Muscle layer of colon (tissue), 2 donors: ENCODE measurements around the gene ARHGAP24.
"Not testable (repeated sequence)": the region's sequence is repeated elsewhere in the genome, so short reads cannot be mapped to it uniquely, and the experiment has no call there.

Experiments used
- H3K27ac ChIP-seq: one replicate; pipeline ENCODE4 v1.7.0; 2013; ENCODE audit warnings: low read depth, mild to moderate bottlenecking, low read length, moderate library complexity
- H3K27me3 ChIP-seq, 2 donors: one replicate each; pipeline ENCODE4 v1.7.0; 2013; ENCODE audit warnings: low read length in 2 of 2, mild to moderate bottlenecking in 2 of 2; ENCODE audit not compliant: insufficient read depth in 2 of 2, control insufficient read depth in 1 of 2
- H3K36me3 ChIP-seq: one replicate; pipeline ENCODE4 v1.7.0; 2013; ENCODE audit warnings: mild to moderate bottlenecking, low read length; ENCODE audit not compliant: insufficient read depth
- H3K4me1 ChIP-seq: one replicate; pipeline ENCODE4 v1.7.0; 2013; ENCODE audit warnings: mild to moderate bottlenecking, low read length; ENCODE audit not compliant: insufficient read depth
- H3K4me3 ChIP-seq, 2 donors: one replicate each; pipeline ENCODE4 v1.7.0; 2013; ENCODE audit warnings: low read length in 2 of 2, low read depth in 1 of 2, mild to moderate bottlenecking in 1 of 2, moderate library complexity in 1 of 2
- H3K9ac ChIP-seq: one replicate; pipeline ENCODE4 v1.7.0; 2013; ENCODE audit warnings: low read length
- H3K9me3 ChIP-seq: one replicate; pipeline ENCODE4 v1.7.0; 2013; ENCODE audit warnings: mild to moderate bottlenecking, low read length
- donor health status: abdominal sarcoma.
- donor health status: Adenocarcinoma of cecum.

ARHGAP24 gene

GRCh38 chr4:85818700-85819099 is 343.8 kb downstream of the ARHGAP24 start:
- no peak overlapping the region for H3K9ac ChIP-seq
- H3K27me3 ChIP-seq, result no peaks in the 10 kb centered on the region
- H3K4me1 ChIP-seq, result no peaks in the 10 kb centered on the region
- H3K9me3 ChIP-seq, result no peaks in the 10 kb centered on the region
- no peak overlapping the region for H3K4me3 ChIP-seq
- no peaks in the 10 kb centered on the region for H3K36me3 ChIP-seq
- no peak overlapping the region for H3K27ac ChIP-seq

- H3K4me1 ChIP-seq, H3K27ac ChIP-seq, H3K9me3 ChIP-seq, H3K9ac ChIP-seq, H3K4me3 ChIP-seq, H3K27me3 ChIP-seq, H3K36me3 ChIP-seq: not testable (repeated sequence)
Observed at GRCh38 chr4:85820101-85820500, 345.2 kb downstream of the ARHGAP24 start.

- peaks cover 11% of the 10 kb centered on the region for H3K4me1 ChIP-seq
- H3K27me3 ChIP-seq, result no peaks in the 10 kb centered on the region
- H3K9ac ChIP-seq, result no peak overlapping the region
- no peak overlapping the region for H3K27ac ChIP-seq
- H3K4me3 ChIP-seq, result no peak overlapping the region
- no peaks in the 10 kb centered on the region for H3K36me3 ChIP-seq
- H3K9me3 ChIP-seq, result no peaks in the 10 kb centered on the region
Observed at GRCh38 chr4:85821688-85822455, 346.9 kb downstream of the ARHGAP24 start.

- Histone ChIP-seq H3K27me3 (no peaks in the 10 kb centered on the region), H3K9me3 (no peaks in the 10 kb centered on the region), H3K4me3 (no peak overlapping the region), H3K27ac (no peak overlapping the region), H3K4me1 (peaks cover 21% of the 10 kb centered on the region), H3K9ac (no peak overlapping the region), H3K36me3 (no peaks in the 10 kb centered on the region)
Observed at GRCh38 chr4:85823295-85823694, 348.3 kb downstream of the ARHGAP24 start.

GRCh38 chr4:85824166-85824945 is 349.4 kb downstream of the ARHGAP24 start:
- Histone ChIP-seq H3K27ac (no peak overlapping the region), H3K4me3 (no peak overlapping the region), H3K36me3 (no peaks in the 10 kb centered on the region), H3K9ac (no peak overlapping the region), H3K4me1 (peaks cover 21% of the 10 kb centered on the region), H3K27me3 (no peaks in the 10 kb centered on the region), H3K9me3 (no peaks in the 10 kb centered on the region)

GRCh38 chr4:85826060-85826678 is 351.2 kb downstream of the ARHGAP24 start:
- no peaks in the 10 kb centered on the region for H3K36me3 ChIP-seq
- no peaks in the 10 kb centered on the region for H3K27me3 ChIP-seq
- no peaks in the 10 kb centered on the region for H3K9me3 ChIP-seq
- no peak overlapping the region for H3K9ac ChIP-seq
- H3K4me3 ChIP-seq, result no peak overlapping the region
- no peak overlapping the region for H3K27ac ChIP-seq
- peaks cover 21% of the 10 kb centered on the region for H3K4me1 ChIP-seq

- peaks cover 21% of the 10 kb centered on the region for H3K4me1 ChIP-seq
- H3K36me3 ChIP-seq, result no peaks in the 10 kb centered on the region
- no peak overlapping the region for H3K27ac ChIP-seq
- H3K9ac ChIP-seq, result no peak overlapping the region
- no peak overlapping the region for H3K4me3 ChIP-seq
- H3K9me3 ChIP-seq, result no peaks in the 10 kb centered on the region
- H3K27me3 ChIP-seq, result no peaks in the 10 kb centered on the region
Observed at GRCh38 chr4:85828027-85828890, 353.3 kb downstream of the ARHGAP24 start.

GRCh38 chr4:85829276-85830051 is 354.5 kb downstream of the ARHGAP24 start:
- H3K4me1 ChIP-seq, result peaks cover 21% of the 10 kb centered on the region
- no peaks in the 10 kb centered on the region for H3K9me3 ChIP-seq
- no peak overlapping the region for H3K27ac ChIP-seq
- no peak overlapping the region for H3K4me3 ChIP-seq
- no peak overlapping the region for H3K9ac ChIP-seq
- no peaks in the 10 kb centered on the region for H3K27me3 ChIP-seq
- no peaks in the 10 kb centered on the region for H3K36me3 ChIP-seq

GRCh38 chr4:85831647-85832046 is 356.7 kb downstream of the ARHGAP24 start:
- no peak overlapping the region for H3K4me3 ChIP-seq
- H3K36me3 ChIP-seq, result no peaks in the 10 kb centered on the region
- no peaks in the 10 kb centered on the region for H3K9me3 ChIP-seq
- no peaks in the 10 kb centered on the region for H3K27me3 ChIP-seq
- no peak overlapping the region for H3K27ac ChIP-seq
- peaks cover 12% of the 10 kb centered on the region for H3K4me1 ChIP-seq
- no peak overlapping the region for H3K9ac ChIP-seq

- Histone ChIP-seq H3K27ac (no peak overlapping the region), H3K9ac (no peak overlapping the region), H3K4me1 (no peaks in the 10 kb centered on the region), H3K36me3 (no peaks in the 10 kb centered on the region), H3K27me3 (no peaks in the 10 kb centered on the region), H3K9me3 (no peaks in the 10 kb centered on the region), H3K4me3 (no peak overlapping the region)
Observed at GRCh38 chr4:85833302-85833701, 358.4 kb downstream of the ARHGAP24 start.
